Fibroblast of lung (primary cell): ENCODE measurements around the gene RAP1GAP.

Source experiments
- EZH2 ChIP-seq: IDR thresholded peaks from 2 replicates; pipeline ENCODE4 v1.5.1; 2012; ENCODE audit warnings: low read length, control low read depth, mild to moderate bottlenecking; ENCODE audit errors: missing control alignments
- TF ChIP-seq, protein P1 (sequence below), 2 donors: IDR thresholded peaks in 1 of 2; conservative IDR thresholded peaks in 1 of 2; 1 replicate in 1 of 2; 2 replicates in 1 of 2; pipeline ENCODE4 v1.5.1; 2011 to 2012; ENCODE audit warnings: low read length in 2 of 2, control low read depth in 1 of 2, inconsistent platforms in 1 of 2, low read depth in 1 of 2, mild to moderate bottlenecking in 1 of 2

DNA sequence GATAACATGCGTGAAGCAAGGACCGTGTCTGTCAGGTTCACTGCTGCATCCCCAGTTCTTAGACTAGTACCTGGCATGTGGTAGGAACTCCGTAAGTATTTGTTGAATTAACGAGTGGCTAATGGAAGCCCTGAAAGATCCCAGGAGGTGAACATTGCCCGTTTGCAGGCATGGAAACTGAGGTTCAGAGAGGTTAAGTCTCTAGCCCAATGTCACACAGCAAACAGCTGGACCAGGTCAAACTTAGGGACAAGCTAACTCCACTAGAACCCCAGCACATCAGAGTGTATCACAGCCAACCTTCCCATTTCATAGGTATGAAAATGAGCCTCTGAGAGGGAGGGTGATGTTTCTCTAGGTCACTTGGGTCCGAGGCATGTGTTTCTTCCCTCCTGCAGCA lies 27.6 kb downstream of the RAP1GAP start:
- TF ChIP-seq, protein P1, sequence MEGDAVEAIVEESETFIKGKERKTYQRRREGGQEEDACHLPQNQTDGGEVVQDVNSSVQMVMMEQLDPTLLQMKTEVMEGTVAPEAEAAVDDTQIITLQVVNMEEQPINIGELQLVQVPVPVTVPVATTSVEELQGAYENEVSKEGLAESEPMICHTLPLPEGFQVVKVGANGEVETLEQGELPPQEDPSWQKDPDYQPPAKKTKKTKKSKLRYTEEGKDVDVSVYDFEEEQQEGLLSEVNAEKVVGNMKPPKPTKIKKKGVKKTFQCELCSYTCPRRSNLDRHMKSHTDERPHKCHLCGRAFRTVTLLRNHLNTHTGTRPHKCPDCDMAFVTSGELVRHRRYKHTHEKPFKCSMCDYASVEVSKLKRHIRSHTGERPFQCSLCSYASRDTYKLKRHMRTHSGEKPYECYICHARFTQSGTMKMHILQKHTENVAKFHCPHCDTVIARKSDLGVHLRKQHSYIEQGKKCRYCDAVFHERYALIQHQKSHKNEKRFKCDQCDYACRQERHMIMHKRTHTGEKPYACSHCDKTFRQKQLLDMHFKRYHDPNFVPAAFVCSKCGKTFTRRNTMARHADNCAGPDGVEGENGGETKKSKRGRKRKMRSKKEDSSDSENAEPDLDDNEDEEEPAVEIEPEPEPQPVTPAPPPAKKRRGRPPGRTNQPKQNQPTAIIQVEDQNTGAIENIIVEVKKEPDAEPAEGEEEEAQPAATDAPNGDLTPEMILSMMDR (conservative IDR thresholded peaks at IDR 0.05 in 1 of 2, IDR thresholded peaks at IDR 0.05 in 1 of 2; ENCODE audit: low read depth in 1 of 2, low read length in 2 of 2): no peak
- no peak for TF ChIP-seq EZH2
